ENCODE measurements around the gene ACP4.

Gene ACP4

DNA sequence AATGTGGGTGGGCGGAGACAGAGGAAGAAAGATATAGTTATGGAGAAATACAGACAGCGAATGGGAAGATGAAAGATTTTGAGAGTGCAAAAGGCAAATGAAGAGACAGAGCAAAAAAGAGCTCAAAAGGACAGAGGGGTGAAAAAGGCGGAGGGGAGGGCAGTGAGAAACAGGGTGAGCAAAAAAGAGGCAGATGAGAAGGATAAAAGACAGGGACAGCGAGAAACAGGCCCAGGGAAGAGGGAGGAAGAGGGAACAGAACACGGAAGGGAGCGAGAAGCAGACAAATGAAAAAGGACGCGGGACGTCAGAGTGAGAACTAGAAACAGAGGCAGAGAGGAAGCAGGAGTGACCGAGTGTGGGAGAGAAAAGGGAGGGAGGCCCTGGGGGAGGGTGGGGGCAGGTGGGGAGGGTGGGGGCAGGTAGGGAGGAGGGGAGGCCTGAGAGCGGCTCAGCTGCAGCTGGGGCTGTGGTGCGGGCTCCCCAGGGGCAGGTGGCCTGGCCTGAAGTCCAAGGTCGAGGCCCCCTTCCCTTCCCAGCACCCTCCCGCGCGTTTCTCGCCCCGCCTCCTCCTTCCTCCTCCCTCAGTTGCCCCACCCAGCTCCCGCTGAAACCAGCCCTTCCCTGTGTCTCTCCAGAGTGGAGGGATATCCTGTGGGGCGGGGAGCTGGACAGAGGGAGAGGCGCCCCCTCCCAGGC, 30.5 kb downstream of the ACP4 start:
- no peak overlapping the region for H3K4me3 ChIP-seq (ENCODE audit: low read depth, low read length)

DNA sequence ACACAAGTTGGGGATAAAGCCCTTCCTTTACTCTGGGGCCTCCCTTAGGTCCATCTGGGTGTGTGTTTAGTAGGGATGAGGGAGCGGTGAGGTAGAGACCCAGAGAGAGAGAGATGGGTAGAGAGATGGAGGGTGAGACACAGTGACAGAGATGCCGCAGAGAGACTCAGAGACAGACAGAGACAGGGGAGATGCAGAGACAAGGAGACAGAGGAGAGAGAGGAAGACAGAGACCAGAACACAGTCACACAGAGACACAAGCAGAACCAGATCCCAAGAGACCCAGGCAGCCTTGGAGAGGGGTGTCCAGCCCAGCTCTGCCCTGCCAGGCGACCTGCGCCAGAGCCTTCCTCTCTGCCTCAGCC, 31.0 kb downstream of the ACP4 start:
- H3K4me3 ChIP-seq (ENCODE audit: low read depth, low read length): no peak overlapping the region

DNA sequence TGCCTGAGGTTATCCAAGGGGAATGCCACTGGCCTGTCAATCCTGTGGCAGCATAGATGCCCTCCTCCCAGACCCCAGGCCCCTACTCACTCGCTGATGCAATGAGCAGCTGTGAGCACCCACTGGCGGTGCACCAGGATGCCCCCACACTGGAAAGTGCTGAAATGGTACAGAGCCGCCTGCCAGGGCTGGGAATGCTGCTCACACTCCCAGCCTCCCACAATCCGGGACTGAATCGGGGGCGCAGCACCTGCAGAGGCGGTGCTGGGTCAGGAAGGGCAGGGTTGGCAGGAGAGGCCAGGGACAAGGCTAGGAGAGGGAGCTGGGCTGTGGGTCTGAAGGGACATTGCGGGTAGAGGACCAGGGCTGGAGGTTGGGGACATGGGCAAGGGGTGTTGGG, 31.4 kb downstream of the ACP4 start:
- no peak overlapping the region for H3K4me3 ChIP-seq (ENCODE audit: low read depth, low read length)

DNA sequence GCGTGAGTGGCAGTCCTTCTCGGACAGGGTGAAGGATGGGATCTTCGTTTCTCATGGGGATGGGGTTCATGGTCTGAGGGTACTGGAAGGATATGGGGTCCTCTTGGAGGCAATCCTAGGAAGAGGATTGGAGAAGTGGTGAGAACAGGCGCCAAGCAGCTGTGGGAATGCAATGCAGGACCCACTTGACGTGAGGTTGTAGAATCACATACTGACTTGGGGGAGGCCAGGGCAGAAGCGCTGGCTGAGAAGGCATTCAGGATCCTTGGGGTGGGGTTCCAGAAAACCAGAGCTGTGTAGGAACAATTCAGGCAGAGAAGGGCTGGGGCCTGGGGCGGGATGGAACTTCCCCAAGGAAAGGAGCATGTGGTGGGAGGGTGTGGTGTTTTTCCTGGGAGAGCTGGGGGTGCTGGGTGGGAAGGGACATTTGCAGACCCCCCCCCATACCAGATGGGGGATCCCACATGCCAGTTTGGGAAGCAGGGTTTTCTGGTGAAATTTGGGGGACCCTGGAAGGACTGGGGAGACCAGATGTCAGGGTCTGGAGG, 32.5 kb downstream of the ACP4 start:
- no peak overlapping the region for H3K4me3 ChIP-seq (ENCODE audit: low read depth, low read length)

DNA sequence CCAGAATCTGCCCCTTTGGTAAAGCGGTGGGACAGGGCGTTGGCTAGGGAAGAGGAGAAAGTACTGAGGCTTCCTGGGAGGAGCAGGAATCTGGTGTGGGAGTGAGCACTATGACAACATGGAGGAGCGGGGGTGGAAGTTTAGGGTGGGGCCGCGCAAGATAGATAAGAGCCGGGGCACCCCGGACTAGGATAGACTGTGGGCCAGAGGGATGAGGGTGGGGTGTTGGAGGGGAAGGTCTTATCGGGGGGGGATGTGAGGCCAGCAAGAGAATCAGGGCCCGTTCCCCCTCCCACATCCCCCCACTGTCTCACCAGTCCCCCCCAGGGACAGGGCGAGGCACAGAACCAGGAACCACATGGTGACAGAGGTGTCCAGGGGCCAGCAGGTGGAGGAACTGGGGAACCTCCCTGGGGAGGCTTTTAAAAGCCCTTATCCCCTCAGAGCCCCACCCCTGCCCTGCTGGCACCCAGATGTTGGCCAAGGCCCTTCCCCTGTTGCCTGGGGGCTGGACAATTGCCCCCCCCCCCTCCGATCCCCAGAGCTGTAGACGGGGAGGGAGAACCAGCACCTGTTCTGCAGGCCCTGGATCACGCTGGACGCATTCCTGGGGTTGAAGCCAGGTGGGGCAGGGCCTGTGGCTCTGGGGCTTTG, 33.3 kb downstream of the ACP4 start, which contains the start of gene KLK1:
Gene KLK1, minus strand, starts transcription at position 399 of the 654 bp plus-strand sequence. Its CDS starts 39 bp downstream, at position 360.
- no peak within 1 kb of the TSS for H3K4me3 ChIP-seq (ENCODE audit: low read depth, low read length)

DNA sequence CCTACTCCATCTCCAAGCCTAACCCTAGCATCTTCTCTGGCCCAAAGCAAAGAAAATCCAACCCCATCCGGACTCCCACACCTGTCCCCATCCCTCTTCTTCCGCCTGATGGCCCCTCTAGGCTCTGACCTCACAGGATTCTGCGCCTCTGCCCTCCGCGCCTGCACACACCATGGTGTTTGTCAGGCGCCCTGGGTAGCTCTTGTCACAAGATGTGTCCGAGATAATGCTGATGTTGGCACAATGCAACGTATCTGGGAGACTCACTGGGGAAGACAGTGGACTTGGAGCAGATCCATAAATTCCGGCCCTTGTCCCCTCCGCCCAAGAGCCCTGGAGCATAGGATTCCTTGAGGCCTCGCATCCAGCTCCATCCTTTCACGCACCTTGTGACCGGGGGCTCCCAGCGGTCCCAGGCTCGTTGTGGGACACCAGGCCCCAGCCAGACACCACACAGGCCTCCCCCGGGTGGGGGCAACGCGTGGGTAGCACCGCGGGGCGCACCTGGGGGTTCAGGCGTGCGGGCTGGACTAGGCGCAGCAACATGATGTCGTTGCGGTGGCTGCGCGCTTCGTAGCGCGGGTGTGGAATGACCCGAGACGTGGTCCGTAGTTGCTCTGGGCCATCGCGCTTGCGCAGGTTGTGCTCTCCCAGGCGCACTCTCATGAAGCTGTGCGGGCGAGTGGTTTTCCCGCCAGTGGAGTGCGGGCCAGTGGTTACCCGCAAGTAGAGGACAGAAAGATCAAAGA, 36.5 kb downstream of the ACP4 start:
- no peak overlapping the region for H3K4me3 ChIP-seq (ENCODE audit: low read depth, low read length)

DNA sequence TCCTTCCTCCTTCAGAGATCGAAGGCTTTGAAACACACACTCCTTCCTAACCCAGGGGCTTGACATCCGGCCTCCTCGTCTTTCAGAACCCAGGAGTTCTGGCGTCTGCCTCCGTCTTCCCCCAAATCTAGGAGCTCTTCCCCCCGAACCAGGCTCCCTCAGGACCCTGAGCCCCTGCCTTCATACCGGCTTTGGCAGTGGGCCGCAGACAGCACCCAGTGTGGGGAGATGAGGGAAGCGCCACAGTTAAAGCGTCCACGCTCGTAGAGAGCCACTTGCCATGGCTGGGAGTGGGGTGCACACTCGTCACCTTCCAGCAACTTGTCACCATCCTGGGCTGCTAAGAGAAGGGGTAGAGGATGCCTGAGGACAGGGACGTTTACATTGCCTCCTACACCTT, 37.3 kb downstream of the ACP4 start:
- no peak overlapping the region for H3K4me3 ChIP-seq (ENCODE audit: low read depth, low read length)

DNA sequence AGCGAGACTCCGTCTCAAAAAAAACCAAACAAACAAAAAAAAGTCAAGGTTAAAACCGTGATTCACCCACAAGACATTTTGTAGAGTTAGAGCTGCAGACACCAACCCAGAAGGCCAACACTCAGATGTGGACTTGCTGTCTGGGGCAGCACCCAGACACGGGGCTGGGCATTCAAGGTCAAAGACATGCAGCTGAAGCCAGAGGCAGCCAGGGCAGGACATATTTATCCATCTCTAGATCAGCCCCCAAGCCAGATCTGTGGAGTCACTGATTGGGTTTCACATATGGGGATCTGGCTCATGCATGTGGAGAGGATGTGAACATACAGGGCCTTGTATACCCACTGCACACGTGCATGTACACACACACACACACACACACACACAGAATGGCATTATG, 39.6 kb downstream of the ACP4 start:
- no peak overlapping the region for H3K4me3 ChIP-seq (ENCODE audit: low read depth, low read length)

DNA sequence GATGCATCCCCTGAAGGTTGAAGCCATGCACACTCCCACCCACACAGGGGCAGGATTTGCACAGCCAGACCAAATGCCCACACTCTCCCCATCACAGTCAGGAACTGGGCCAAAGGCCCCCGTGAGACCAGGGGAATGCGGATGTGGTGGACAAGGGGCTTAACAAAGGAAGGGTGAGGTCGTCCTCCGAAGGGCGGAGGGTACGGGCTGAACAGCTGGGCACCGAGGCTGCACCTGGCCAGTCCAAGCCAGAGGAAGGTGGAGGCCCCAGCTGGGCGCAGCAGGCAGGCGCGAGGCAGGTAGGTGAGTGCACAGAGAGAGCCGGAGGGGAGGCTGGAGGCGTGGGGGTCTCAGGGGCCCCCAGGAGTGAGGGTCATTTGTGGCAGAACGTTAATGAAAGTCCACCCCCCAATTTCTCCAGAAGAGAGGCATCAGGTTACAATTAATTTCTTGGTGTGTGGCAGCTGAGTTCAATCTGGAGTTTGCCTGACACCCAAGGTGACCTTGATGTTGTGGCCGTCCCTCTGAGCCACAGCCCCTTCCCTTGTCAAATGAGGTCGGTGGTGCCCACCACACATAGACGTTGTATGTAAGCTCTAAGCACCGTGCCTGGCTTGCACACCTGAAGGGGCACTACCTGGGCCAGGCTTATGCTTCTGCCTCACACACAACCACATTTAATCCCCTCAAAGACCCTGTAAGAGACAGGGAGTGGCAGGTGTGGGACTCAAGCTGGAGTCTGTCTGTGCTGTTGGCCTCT, 40.2 kb downstream of the ACP4 start:
- H3K4me3 ChIP-seq (ENCODE audit: low read depth, low read length): no peak overlapping the region

DNA sequence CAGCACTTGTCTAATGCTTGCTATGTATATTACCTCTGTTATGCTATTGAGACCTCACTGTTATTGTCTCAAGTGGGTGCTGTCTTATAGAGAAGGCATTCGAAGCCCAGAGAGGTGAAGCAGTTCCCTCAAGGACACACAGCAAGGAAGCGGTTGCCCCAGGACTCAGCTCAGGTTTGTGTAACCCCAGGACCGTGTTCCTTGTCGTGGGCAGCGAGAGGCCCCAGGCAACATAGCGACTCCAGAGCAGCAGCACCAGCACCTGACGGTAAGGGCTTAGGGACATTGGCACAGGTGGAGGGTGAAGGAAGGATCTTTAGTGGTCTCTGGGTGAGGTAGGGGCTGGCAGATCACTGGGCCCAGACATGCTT, 40.8 kb downstream of the ACP4 start:
- H3K4me3 ChIP-seq (ENCODE audit: low read depth, low read length): no peak overlapping the region

DNA sequence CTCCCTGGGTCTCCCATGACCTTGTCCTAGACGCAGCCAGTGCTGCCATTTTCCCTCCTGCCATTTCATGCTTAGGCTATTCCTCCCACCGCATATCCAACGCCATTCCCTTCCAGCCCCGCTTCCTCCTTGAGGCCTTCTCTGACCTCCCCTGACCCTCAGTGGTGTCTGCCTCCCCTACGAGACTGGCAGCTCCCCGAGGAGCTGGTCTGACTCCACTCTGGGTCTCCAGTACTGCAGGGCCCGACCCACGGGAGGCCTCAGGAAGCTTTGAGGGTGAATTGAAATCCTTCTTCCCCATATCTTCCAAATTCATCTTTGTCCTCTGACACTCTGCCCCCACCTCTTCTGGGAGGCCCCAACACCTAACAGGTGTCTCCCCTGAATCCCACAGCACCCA, 42.5 kb downstream of the ACP4 start:
- H3K4me3 ChIP-seq (ENCODE audit: low read depth, low read length): no peak overlapping the region

DNA sequence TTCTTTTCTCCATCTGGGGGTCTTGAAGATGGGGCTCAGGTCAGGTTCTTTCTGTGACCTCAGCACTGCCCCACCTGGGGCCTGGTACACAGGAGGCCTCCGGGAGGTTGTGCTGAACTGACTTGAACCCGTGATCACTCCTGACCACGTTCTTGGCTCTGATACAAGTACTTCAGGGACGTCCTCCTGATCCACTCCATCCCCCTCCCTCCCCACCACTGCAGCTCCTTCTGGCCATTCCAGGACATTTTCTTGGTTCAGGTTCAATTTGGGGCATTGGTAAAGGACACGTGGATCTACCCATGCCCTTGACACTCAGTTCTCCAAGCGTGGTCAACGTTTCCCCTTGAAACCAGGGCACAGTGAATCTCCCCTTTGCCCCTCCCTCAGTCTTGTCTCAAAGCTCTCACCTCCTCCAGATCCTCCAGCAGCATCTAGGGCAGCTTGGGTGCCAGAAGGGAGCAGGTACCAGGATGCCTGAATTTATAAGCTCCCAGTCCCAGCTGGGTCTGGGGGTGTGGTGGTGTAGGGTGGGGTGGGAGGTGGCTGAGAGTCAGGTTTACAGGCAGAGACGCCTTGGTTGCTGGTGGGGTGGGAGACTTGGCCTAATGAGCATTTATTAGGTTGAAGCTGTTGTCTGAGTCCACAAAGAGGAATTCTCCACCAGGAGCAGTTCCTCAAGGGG, 43.0 kb downstream of the ACP4 start, which contains the start of gene KLK15:
Gene KLK15, minus strand, starts transcription at position 458 of the 685 bp plus-strand sequence. CDS start 2,082 bp downstream, outside the sequence.
- H3K4me3 ChIP-seq (ENCODE audit: low read depth, low read length): no peak within 1 kb of the TSS

DNA sequence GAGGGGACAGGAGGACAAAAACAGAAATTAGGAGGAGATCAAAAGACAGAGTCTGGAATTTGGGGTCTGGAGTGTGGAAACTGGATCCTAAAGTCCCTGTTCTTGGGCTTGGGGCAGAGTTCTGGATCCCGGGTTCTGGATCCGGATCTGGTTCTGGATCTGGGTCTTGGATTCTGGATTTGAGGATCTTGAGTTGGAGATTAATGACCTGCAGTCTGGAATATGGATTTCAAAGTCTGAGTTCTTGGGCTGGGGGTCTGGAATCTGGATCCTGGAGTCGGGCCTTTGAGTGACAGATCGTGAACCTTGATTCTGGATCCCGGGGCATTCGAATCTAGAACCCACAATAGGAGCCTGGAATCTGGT, 43.6 kb downstream of the ACP4 start:
- H3K4me3 ChIP-seq (ENCODE audit: low read depth, low read length): no peak overlapping the region

DNA sequence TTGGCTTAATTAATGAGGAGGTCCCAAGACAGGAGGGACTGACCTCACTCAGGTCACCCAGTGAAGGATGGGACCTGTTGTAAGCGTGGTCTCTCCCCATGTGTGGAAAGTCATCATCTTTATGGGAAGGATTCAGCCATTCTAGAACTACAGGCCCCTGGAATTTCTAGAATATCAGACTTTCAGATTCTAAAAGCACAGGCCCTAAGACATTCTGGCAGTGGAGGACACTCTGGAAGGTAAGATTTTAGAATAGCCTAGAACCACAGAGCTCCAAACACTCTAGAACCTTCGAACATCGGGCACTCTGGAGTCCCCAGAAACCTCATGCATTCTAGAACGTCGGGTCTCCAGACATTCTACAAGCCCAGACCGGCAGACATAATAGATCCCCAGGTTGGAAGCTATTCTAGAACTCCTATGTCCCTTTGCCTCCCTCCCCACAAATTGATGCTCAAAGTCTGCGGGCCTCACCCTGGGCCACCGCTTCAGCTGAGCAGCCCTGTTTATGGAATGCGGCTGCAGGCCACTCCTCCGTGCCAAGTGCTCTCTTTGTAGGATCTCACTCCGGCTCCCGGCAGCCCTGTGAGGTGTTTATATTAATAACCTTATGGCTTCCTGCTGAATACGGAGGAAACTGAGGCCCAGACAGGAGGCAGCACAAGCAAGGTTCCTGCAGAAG, 45.0 kb downstream of the ACP4 start:
- peak overlapping the region; percentile 87 for H3K4me3 ChIP-seq (ENCODE audit: low read depth, low read length)

DNA sequence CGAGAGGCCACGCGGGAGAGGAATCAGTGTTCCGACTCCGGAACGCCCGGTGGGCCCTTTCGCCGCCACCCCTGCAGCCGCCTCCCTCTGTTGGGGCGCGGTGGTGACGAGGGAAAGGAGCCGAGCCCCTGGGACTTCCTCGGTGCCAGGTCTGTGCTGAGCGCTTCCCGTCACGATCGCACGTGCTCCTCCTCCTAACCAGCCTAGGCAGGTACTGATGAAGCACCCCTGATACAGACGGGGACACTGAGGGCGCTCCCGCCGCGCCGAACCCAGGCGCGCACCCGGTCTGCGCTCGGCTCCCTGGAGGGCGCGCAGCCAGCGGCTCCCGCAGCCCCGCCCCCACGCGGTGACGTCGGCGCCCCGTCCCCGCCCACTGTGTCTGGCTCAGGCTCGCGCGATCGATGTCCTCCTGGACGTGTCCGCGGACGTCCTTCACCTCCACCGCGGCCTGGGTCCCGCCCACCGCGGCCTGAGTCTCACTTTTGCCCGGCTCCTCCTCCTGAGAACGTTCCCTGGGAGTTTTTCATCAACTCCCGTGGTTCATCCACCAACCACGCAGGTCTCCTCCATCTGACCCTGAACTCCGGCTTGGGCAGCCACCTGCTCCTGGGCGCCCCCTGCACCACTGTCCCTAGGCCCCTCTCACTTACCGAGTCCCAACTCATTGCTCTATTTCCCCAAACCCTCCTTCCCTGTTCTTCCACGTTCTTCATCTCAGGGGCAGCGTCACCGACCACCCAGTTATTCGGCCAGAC, 45.7 kb downstream of the ACP4 start:
- H3K4me3 ChIP-seq (ENCODE audit: low read depth, low read length): peak overlapping the region; percentile 87

DNA sequence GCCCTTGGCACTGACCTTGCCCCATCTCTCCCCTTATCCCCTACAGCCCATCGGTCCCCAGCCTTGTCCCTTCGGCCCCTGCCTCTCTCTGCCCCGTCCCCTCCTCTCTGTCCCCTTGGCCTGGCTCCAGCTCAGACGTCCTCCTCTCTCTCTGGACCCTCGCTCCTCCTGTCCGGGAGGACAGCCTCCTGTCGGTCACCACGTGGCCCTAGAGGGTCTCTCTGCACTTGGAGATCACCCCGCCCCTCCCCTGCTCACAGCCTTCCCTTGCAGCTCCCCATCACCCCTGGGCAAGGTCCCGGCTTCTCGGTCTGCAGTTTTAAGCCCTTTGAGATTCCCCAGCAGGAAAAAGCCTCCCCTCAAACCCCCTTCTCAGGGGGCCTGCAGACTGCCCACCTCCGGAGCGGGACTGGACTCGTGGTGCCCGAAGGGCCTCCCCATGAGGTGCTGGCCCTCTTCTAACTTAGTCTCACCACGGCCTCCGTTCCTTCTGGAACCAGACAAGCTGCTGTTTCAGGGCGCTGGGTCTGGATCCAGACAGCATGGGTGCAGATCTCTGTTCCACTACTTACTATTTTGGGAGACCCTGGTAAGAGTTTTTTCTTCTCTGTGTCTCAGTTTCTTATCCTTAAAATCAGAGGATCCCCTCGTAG, 46.5 kb downstream of the ACP4 start:
- no peak overlapping the region for H3K4me3 ChIP-seq (ENCODE audit: low read depth, low read length)

DNA sequence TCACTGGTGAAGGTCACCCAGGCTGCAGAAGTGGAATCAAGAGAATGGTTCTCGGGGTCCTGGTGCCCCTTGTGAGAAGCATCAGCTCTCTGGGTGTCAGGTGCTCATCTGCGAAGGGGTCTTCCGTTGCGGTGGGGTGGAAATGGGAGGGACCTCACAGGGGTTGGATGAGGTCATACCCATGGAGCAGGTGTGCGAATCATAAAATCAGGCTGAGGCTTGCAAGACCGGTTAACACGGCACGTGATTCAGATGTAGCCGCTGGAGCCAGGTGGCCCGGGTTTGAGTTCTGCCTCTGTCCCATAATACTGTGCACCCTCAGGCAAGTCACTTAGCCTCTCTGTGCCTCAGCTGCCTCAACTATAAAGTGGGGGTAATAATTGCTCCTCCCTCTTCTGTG, 47.1 kb downstream of the ACP4 start:
- no peak overlapping the region for H3K4me3 ChIP-seq (ENCODE audit: low read depth, low read length)

DNA sequence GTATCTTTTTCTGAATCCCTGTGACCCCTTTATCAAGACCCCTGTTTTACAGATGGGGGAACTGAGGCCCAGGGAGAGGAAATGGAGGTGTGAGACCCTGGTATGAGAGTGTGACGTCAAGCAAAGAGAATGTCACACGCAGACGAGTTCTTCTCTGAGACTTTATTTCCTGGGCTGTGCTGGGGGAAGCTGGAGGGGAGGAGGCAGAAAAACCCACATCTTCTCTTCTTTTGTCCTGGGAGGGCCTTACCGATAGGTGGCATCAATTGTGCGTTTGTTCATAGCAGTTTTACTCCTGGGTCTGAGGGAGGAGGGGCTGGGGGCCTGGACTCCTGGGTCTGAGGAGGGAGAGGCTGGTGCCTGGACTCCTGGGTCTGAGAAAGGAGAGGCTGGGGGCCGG, 48.0 kb downstream of the ACP4 start:
- H3K4me3 ChIP-seq (ENCODE audit: low read depth, low read length): no peak overlapping the region

Measured in iPS-11a (cell line).